Astrocyte of the cerebellum (primary cell): Measurements from ENCODE around the gene GPR160.

ENCODE experiments used
- DNase-seq: peaks from one replicate; pipeline ENCODE4 v3.0.0-alpha.2; 2011; ENCODE audit warnings: low read depth
- H3K4me3 ChIP-seq: 2 replicates; pipeline ENCODE4 v1.5.1; 2011; ENCODE audit warnings: mild to moderate bottlenecking, low read depth, low read length, moderate library complexity
- in situ Hi-C: cut with HindIII; loops from 2 replicates; pipeline ENCODE4 v1.10.0; 2017; ENCODE audit warnings: low sequenced_read_pairs
- TF ChIP-seq, protein P1 (sequence below): IDR thresholded peaks from 2 replicates; pipeline ENCODE4 v1.5.1; 2012; ENCODE audit warnings: low read length, low read depth, moderate library complexity, mild to moderate bottlenecking; ENCODE audit errors: missing control alignments

The GPR160 gene

DNA sequence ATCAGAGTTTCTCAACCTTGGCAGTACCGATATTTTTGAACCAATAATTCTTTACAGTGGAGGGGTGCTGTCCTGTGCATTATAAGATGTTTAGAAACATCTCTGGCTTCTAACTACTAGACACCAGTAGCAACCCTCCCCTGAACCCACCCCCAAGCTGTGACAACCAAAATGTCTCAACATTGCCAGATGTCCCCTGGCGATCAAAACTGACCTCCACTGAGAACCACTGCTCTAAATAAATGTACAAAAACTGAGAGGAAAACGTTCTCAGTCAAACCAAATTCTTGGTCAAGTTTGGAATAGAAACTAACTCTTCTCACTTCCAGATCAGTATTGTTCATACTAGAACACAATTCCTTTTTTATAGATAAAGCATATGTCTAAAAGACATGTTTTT is 58.5 kb downstream of the GPR160 start:
- no peak for DNase-seq
- in situ Hi-C loops, result no loop called here
- TF ChIP-seq, protein P1, sequence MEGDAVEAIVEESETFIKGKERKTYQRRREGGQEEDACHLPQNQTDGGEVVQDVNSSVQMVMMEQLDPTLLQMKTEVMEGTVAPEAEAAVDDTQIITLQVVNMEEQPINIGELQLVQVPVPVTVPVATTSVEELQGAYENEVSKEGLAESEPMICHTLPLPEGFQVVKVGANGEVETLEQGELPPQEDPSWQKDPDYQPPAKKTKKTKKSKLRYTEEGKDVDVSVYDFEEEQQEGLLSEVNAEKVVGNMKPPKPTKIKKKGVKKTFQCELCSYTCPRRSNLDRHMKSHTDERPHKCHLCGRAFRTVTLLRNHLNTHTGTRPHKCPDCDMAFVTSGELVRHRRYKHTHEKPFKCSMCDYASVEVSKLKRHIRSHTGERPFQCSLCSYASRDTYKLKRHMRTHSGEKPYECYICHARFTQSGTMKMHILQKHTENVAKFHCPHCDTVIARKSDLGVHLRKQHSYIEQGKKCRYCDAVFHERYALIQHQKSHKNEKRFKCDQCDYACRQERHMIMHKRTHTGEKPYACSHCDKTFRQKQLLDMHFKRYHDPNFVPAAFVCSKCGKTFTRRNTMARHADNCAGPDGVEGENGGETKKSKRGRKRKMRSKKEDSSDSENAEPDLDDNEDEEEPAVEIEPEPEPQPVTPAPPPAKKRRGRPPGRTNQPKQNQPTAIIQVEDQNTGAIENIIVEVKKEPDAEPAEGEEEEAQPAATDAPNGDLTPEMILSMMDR, result no peak
- H3K4me3 ChIP-seq, result no peak overlapping the region

DNA sequence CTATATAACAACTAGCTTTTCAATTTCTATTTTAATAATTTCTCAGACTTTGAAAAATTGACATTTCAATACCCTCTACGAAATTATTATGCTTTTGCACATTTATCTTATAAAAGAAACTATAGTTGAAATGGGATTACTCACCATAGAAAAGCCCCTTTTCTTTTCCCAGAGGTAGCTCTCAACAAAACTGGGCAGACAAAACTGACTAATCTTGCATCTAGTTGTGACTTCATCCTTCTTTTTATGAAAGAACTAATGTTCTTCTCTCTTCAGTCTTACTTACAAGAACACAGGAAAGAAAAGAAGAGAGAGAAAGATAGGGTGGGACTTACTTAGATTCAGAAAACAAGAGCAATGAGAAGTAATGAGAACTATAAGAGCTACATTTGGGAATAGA is 61.0 kb downstream of the GPR160 start:
- in situ Hi-C loops, result no loop called here
- no peak overlapping the region for H3K4me3 ChIP-seq
- DNase-seq, result no peak
- TF ChIP-seq, protein P1, result no peak

DNA sequence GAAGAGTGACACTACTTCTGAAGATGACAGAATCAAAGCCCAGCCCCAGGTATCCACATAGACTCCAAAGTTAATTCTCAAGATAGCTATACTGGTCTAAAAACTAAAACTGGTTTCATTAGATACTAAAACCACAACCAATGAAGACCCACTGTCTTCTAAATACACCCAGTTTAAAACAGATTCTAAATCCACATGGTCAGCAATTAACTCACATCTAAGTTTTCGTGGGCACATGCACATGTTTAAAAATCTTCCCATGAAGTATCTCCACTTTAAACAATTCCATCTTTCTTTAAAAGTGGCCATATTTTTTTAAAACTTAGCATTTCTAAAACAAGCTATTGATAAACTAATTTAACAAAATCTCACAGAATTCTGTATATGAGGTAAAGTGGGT is 63.1 kb downstream of the GPR160 start:
- no peak overlapping the region for H3K4me3 ChIP-seq
- TF ChIP-seq, protein P1, result no peak
- in situ Hi-C loops, result no loop called here
- no peak for DNase-seq

DNA sequence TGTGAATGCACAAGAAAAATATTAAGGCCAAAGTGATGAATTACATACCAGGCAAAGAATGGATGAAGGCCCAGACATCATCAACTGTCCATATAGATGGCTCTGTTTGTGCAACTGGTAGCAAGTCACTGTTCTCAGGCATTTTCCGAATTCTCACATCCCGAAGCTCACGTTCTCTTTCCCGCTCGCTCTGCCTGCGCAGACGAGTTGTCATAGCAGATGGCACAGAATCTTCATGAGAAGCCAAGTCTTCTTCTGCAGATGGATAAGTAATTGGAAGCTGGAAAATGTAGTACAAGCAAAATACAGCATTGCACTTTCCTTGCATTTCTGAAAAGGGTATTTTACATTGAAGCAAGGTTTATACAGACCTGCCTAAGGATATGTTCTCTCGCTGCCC is 64.6 kb downstream of the GPR160 start:
- no peak for DNase-seq
- H3K4me3 ChIP-seq, result no peak overlapping the region
- in situ Hi-C loops, result no loop called here
- TF ChIP-seq, protein P1, result no peak

DNA sequence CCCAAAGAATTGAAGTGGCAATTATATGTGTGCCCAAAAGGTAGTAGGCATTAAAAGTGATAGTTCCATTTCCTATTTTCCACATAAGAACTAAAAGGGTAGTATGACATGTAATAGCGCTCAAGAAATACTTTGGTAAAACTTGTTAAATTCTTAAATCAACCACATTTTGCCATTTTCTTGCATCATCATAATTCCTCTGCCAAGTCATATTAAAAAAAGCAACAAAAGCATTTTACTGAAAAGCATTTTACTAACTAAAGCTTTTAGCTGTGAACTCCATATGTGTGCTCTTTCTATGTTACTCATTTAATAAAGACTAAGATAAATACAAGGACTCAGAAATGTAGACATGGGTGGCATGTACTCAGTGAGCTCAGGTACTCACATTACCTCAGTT is 70.1 kb downstream of the GPR160 start:
- no peak overlapping the region for H3K4me3 ChIP-seq
- no peak for DNase-seq
- in situ Hi-C loops, result no loop called here
- TF ChIP-seq, protein P1, result no peak

DNA sequence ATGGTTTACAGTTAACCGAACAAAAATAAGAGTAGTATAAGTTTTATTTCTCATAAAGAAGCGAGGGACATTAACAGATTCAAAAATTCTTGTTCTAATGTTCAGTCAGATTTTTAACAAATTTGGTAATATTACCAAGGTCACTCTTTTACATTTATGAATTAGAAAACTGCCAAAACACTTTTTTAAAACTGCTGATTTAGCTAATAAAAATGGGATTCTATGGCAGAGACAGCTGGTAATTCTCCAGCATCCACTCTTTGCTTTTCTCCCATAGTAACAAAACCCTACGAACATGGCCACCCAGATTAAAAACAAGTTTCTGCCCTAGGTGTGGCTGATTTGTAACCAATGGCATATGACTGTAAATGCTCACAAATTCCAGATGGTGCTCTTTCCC is 71.2 kb downstream of the GPR160 start:
- in situ Hi-C loops, result no loop called here
- DNase-seq, result no peak
- H3K4me3 ChIP-seq, result no peak overlapping the region
- TF ChIP-seq, protein P1, result no peak
